H9 (cell line): ENCODE measurements around the gene KLHL28. TPM values are rescaled to one million over a fixed set of nuclear protein-coding genes. Genes with fewer than 3 reads are reported as not detected.

ENCODE experiments used
- DNase-seq: peaks from one replicate; pipeline ENCODE4 v3.0.0-alpha.2; 2017
- H2AFZ ChIP-seq: one replicate; pipeline ENCODE4 v1.6.1; 2013; ENCODE audit warnings: mild to moderate bottlenecking, low read length, control low read depth, moderate library complexity
- H2AK5ac ChIP-seq: 2 replicates; pipeline ENCODE4 v1.6.1; 2013; ENCODE audit warnings: low read length, control low read depth, mixed read lengths; ENCODE audit not compliant: insufficient read length
- H2BK120ac ChIP-seq: one replicate; pipeline ENCODE4 v1.6.1; 2013; ENCODE audit warnings: low read depth, mild to moderate bottlenecking, low read length, control low read depth, inconsistent platforms; ENCODE audit not compliant: poor library complexity, severe bottlenecking
- H2BK12ac ChIP-seq: 2 replicates; pipeline ENCODE4 v1.6.1; 2013; ENCODE audit warnings: low read length, control low read depth, mixed read lengths, low read depth; ENCODE audit not compliant: insufficient read length
- H2BK15ac ChIP-seq: 2 replicates; pipeline ENCODE4 v1.6.1; 2013; ENCODE audit warnings: low read depth, low read length, control low read depth
- H2BK20ac ChIP-seq: one replicate; pipeline ENCODE4 v1.6.1; 2013; ENCODE audit warnings: low read depth, mild to moderate bottlenecking, low read length, control low read depth, inconsistent platforms; ENCODE audit not compliant: poor library complexity, severe bottlenecking
- H2BK5ac ChIP-seq: 2 replicates; pipeline ENCODE4 v1.6.1; 2013; ENCODE audit warnings: low read length, control low read depth, mixed read lengths; ENCODE audit not compliant: insufficient read length
- H3K14ac ChIP-seq: 2 replicates; pipeline ENCODE4 v1.6.1; 2013; ENCODE audit warnings: low read length, control low read depth; ENCODE audit not compliant: insufficient read depth
- H3K18ac ChIP-seq: 2 replicates; pipeline ENCODE4 v1.6.1; 2013; ENCODE audit warnings: low read depth, mild to moderate bottlenecking, mixed read lengths, low read length, control low read depth; ENCODE audit not compliant: insufficient read length
- H3K23ac ChIP-seq: 2 replicates; pipeline ENCODE4 v1.6.1; 2013; ENCODE audit warnings: low read length, control low read depth, mixed read lengths, low read depth; ENCODE audit not compliant: insufficient read length
- H3K23me2 ChIP-seq: 2 replicates; pipeline ENCODE4 v1.6.1; 2013; ENCODE audit warnings: low read depth, mild to moderate bottlenecking, mixed read lengths, low read length, control low read depth; ENCODE audit not compliant: insufficient read length, poor library complexity, severe bottlenecking
- H3K27ac ChIP-seq: 2 replicates; pipeline ENCODE4 v1.5.1; 2013; ENCODE audit warnings: low read length, control low read depth, mixed read lengths, low read depth; ENCODE audit not compliant: insufficient read length
- H3K27me3 ChIP-seq: 2 replicates; pipeline ENCODE4 v1.6.1; 2013; ENCODE audit warnings: low read length, control low read depth, inconsistent platforms; ENCODE audit not compliant: insufficient read depth
- H3K4ac ChIP-seq: 2 replicates; pipeline ENCODE4 v1.6.1; 2013; ENCODE audit warnings: low read depth, mild to moderate bottlenecking, control low read depth, inconsistent platforms, low read length, moderate library complexity
- H3K4me1 ChIP-seq: 2 replicates; pipeline ENCODE4 v1.6.1; 2013; ENCODE audit warnings: low read length, control low read depth, inconsistent platforms; ENCODE audit not compliant: insufficient read depth
- H3K4me2 ChIP-seq: 2 replicates; pipeline ENCODE4 v1.6.1; 2013; ENCODE audit warnings: low read length, control low read depth, mixed read lengths; ENCODE audit not compliant: insufficient read length, insufficient read depth
- H3K56ac ChIP-seq: 2 replicates; pipeline ENCODE4 v1.6.1; 2013; ENCODE audit warnings: low read depth, mild to moderate bottlenecking, mixed read lengths, low read length, control low read depth; ENCODE audit not compliant: insufficient read length
- H3K79me1 ChIP-seq: 2 replicates; pipeline ENCODE4 v1.6.1; 2013; ENCODE audit warnings: low read depth, mild to moderate bottlenecking, moderate library complexity, low read length, control low read depth, inconsistent platforms; ENCODE audit not compliant: insufficient read depth, poor library complexity, severe bottlenecking
- H3K79me2 ChIP-seq: 2 replicates; pipeline ENCODE4 v1.6.1; 2013; ENCODE audit warnings: low read length, control low read depth, inconsistent platforms; ENCODE audit not compliant: insufficient read depth
- H3K9ac ChIP-seq: 2 replicates; pipeline ENCODE4 v1.6.1; 2013; ENCODE audit warnings: low read length, control low read depth, mixed read lengths; ENCODE audit not compliant: insufficient read length; ENCODE audit errors: extremely low read depth
- H3K9me3 ChIP-seq: one replicate; pipeline ENCODE4 v1.6.1; 2013; ENCODE audit warnings: low read depth, low read length, inconsistent platforms; ENCODE audit not compliant: control insufficient read depth
- H3T11ph ChIP-seq: one replicate; pipeline ENCODE4 v1.6.1; 2013; ENCODE audit warnings: mild to moderate bottlenecking, low read length, control low read depth, inconsistent platforms
- H4K20me1 ChIP-seq: one replicate; pipeline ENCODE4 v1.6.1; 2013; ENCODE audit not compliant: control insufficient read depth, insufficient read length, insufficient read depth
- H4K5ac ChIP-seq: 2 replicates; pipeline ENCODE4 v1.6.1; 2013; ENCODE audit warnings: low read depth, mild to moderate bottlenecking, mixed read lengths, low read length, control low read depth; ENCODE audit not compliant: insufficient read length
- H4K8ac ChIP-seq: replicated peaks from 2 replicates; pipeline ENCODE4 v1.6.1; 2013; ENCODE audit warnings: low read length, control low read depth, mixed read lengths, low read depth; ENCODE audit not compliant: insufficient read length
- H4K91ac ChIP-seq: 2 replicates; pipeline ENCODE4 v1.6.1; 2013; ENCODE audit warnings: low read depth, mild to moderate bottlenecking, moderate library complexity, mixed read lengths, low read length, control low read depth; ENCODE audit not compliant: insufficient read length
- H3K27ac Mint-ChIP-seq, 3 experiments: 2 replicates in 2 of 3; 3 replicates in 1 of 3; pipeline ENCODE4 v1.8.0; 2020 to 2021; ENCODE audit warnings: mixed read lengths in 3 of 3, mild to moderate bottlenecking in 1 of 3, moderate library complexity in 1 of 3
- H3K27me3 Mint-ChIP-seq: 2 replicates; pipeline ENCODE4 v1.8.0; 2021; ENCODE audit warnings: low read depth, mild to moderate bottlenecking, moderate library complexity, mixed read lengths
- H3K36me3 Mint-ChIP-seq, 3 experiments: 2 replicates in 2 of 3; 3 replicates in 1 of 3; pipeline ENCODE4 v1.8.0; 2020 to 2021; ENCODE audit warnings: low read depth in 3 of 3, mixed read lengths in 3 of 3; ENCODE audit not compliant: insufficient read depth in 1 of 3
- H3K4me1 Mint-ChIP-seq, 2 experiments: 2 replicates each; pipeline ENCODE4 v1.8.0; 2020; ENCODE audit warnings: mixed read lengths in 2 of 2
- H3K4me3 Mint-ChIP-seq, 2 experiments: 2 replicates in 1 of 2; 3 replicates in 1 of 2; pipeline ENCODE4 v1.8.0; 2020 to 2021; ENCODE audit warnings: mild to moderate bottlenecking in 2 of 2, mixed read lengths in 2 of 2, moderate library complexity in 1 of 2
- H3K9me3 Mint-ChIP-seq, 2 experiments: 2 replicates in 1 of 2; 3 replicates in 1 of 2; pipeline ENCODE4 v1.8.0; 2020; ENCODE audit warnings: mild to moderate bottlenecking in 2 of 2, mixed read lengths in 2 of 2, moderate library complexity in 1 of 2
- WGBS: extraction: QIAGEN DNeasy Blood & Tissue Kit; methylation state at CpG from one replicate; pipeline ENCODE4 v1.1.7; 2013; ENCODE audit warnings: missing lambda C conversion rate, low lambda C conversion rate, mixed read lengths; ENCODE audit not compliant: insufficient read length; ENCODE audit errors: extremely low coverage; 5-methylcytosine and 5-hydroxymethylcytosine counted together
- total RNA-seq: library from RNA; stranded (reverse); gene quantifications from 2 replicates; pipeline ENCODE4 v1.2.1, GENCODE V29; 2021
- TF ChIP-seq, protein P1 (sequence below): fragments of 200-600 bp; sonication (generic); conservative IDR thresholded peaks from 3 replicates; pipeline ENCODE4 v1.8.0; 2021; ENCODE audit warnings: antibody characterized with exemption, mild to moderate bottlenecking

Gene KLHL28
- total RNA-seq, 1 experiment from 2014 or later, result 10.2 TPM

DNA sequence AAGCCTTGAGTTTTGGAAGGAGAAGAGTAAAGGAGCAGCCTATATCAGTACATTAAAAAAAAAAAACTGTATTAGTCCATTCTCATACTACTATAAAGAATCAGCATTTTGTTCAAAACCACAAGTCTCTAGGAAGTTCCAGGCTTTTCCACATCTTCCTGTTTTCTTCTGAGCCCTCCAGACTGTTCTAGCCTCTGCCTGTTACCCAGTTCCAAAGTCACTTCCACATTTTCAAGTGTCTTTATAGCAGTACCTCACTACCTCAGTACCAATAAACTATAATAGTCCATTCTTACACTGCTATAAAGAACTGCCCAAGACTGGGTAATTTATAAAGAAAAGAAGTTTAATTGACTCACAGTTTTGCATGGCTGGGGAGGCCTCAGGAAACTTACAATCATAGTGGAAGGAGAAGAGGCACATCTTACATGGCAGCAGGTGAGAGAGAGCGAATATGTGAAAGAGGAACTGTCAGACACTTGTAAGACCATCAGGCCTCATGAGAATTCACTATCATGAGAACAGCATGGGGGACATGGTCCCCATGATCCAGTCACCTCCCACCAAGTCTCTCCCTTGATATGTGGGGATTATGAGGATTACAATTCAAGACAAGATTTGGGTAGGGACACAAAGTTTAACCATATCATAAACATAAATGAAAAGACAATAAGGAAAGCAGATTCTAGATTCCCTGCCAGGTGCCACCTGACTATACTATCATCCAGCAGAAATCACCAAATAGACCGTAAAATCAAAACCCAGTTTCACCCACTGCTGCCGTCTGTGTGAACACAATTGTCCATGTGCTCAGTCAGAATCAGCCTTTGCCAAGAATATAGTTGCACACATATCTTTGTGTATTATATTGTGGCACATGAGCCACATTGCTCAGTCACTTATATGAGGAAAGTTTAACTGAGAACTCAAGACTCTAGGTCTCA, 28.0 kb upstream of the KLHL28 start:
- H3K9ac ChIP-seq, result no peak overlapping the region
- H3K9me3 ChIP-seq, result no peaks in the 10 kb centered on the region
- H3K36me3 Mint-ChIP-seq, result 0 out of 7 replicates have a peak, but pooled peaks cover 0 to 4% (median 0%) of the 10 kb centered on the region in 3 experiments
- no peak overlapping the region for H4K91ac ChIP-seq
- H2BK12ac ChIP-seq, result no peak overlapping the region
- no peaks in the 10 kb centered on the region for H3K27me3 Mint-ChIP-seq
- H3K4me1 Mint-ChIP-seq, result no peaks in the 10 kb centered on the region
- H4K20me1 ChIP-seq, result no peaks in the 10 kb centered on the region
- H3K4me2 ChIP-seq, result no peak overlapping the region
- H3K4me3 Mint-ChIP-seq, result no peak overlapping the region
- H3K56ac ChIP-seq, result no peak overlapping the region
- no peak overlapping the region for H3T11ph ChIP-seq
- no peak overlapping the region for H2BK15ac ChIP-seq
- H2BK5ac ChIP-seq, result no peak overlapping the region
- TF ChIP-seq, protein P1, sequence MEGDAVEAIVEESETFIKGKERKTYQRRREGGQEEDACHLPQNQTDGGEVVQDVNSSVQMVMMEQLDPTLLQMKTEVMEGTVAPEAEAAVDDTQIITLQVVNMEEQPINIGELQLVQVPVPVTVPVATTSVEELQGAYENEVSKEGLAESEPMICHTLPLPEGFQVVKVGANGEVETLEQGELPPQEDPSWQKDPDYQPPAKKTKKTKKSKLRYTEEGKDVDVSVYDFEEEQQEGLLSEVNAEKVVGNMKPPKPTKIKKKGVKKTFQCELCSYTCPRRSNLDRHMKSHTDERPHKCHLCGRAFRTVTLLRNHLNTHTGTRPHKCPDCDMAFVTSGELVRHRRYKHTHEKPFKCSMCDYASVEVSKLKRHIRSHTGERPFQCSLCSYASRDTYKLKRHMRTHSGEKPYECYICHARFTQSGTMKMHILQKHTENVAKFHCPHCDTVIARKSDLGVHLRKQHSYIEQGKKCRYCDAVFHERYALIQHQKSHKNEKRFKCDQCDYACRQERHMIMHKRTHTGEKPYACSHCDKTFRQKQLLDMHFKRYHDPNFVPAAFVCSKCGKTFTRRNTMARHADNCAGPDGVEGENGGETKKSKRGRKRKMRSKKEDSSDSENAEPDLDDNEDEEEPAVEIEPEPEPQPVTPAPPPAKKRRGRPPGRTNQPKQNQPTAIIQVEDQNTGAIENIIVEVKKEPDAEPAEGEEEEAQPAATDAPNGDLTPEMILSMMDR, result no peak
- no peaks in the 10 kb centered on the region for H3K4me1 ChIP-seq
- no peaks in the 10 kb centered on the region for H3K79me2 ChIP-seq
- H2AK5ac ChIP-seq, result no peak overlapping the region
- no peaks in the 10 kb centered on the region for H3K79me1 ChIP-seq
- no peak overlapping the region for H4K5ac ChIP-seq
- H2AFZ ChIP-seq, result no peak overlapping the region
- no peak overlapping the region for H3K27ac ChIP-seq
- no peaks in the 10 kb centered on the region for H3K27me3 ChIP-seq
- H3K23me2 ChIP-seq, result no peaks in the 10 kb centered on the region
- no CpG with 5 or more reads among the region's 3 CpGs for WGBS
- H3K14ac ChIP-seq, result no peak overlapping the region
- no peak overlapping the region for H2BK20ac ChIP-seq
- DNase-seq, result no peak
- no peaks in the 10 kb centered on the region for H3K9me3 Mint-ChIP-seq
- no peak overlapping the region for H4K8ac ChIP-seq
- no peak overlapping the region for H3K4ac ChIP-seq
- no peak overlapping the region; a peak in 1 of 7 replicates for H3K27ac Mint-ChIP-seq
- H2BK120ac ChIP-seq, result no peak overlapping the region
- no peak overlapping the region for H3K23ac ChIP-seq
- H3K18ac ChIP-seq, result no peak overlapping the region
